T-helper 1 cell treated with Interleukin-12 subunit alpha and Interleukin-12 subunit beta and Interleukin-4 antibody, amounts not matched to agents 30 ng/mL and 1 ng/mL, for 36 hours (primary cell): ENCODE data around the gene ALDH7A1. TPM values are rescaled to one million over a fixed set of nuclear protein-coding genes. Genes with fewer than 3 reads are reported as not detected.

ENCODE experiments used
- intact Hi-C: fragments of 100-400 bp; cut with micrococcal nuclease; formaldehyde crosslinking; loops from one replicate; pipeline ENCODE4 v1.15.1; 2024
- total RNA-seq: library from RNA; stranded (reverse); gene quantifications from 2 replicates; pipeline ENCODE4 v1.2.3, GENCODE V29; 2022

The ALDH7A1 gene
- total RNA-seq, 1 donor from 2014 or later, result 0.66 TPM

- intact Hi-C loops, result no loop called here
Measured at GRCh38 chr5:126511961-126512360, 83.1 kb downstream of the ALDH7A1 start.

- intact Hi-C loops, result no loop called here
Measured at GRCh38 chr5:126509339-126509738, 85.7 kb downstream of the ALDH7A1 start.

GRCh38 chr5:126508962-126509279 lies 86.1 kb downstream of the ALDH7A1 start:
- intact Hi-C loops, result no loop called here

GRCh38 chr5:126508251-126508961 lies 86.6 kb downstream of the ALDH7A1 start:
- intact Hi-C loops, result no loop called here

GRCh38 chr5:126506079-126506478 lies 88.9 kb downstream of the ALDH7A1 start:
- intact Hi-C loops, result no loop called here

GRCh38 chr5:126503602-126504104 lies 91.4 kb downstream of the ALDH7A1 start:
- intact Hi-C loops, result no loop called here

- intact Hi-C loops, result no loop called here
Measured at GRCh38 chr5:126501448-126501847, 93.6 kb downstream of the ALDH7A1 start.

- intact Hi-C loops, result loop anchor here (1.0 to 5.0 kb wide), 5 partner anchors 39 to 161 kb away; partner anchors contain the start of gene GRAMD2B
Measured at GRCh38 chr5:126499853-126500342, 95.1 kb downstream of the ALDH7A1 start.

GRCh38 chr5:126499278-126499677 lies 95.7 kb downstream of the ALDH7A1 start:
- intact Hi-C loops, result loop anchor here (5.0 kb wide), 1 partner anchor 47 kb away; no protein-coding TSS in a partner anchor

- intact Hi-C loops, result loop anchor here (5.0 kb wide), 1 partner anchor 45 kb away; no protein-coding TSS in a partner anchor
Measured at GRCh38 chr5:126497506-126497905, 97.5 kb downstream of the ALDH7A1 start.

- intact Hi-C loops, result no loop called here
Measured at GRCh38 chr5:126494393-126494792, 100.6 kb downstream of the ALDH7A1 start.

- intact Hi-C loops, result no loop called here
Measured at GRCh38 chr5:126492939-126493338, 102.1 kb downstream of the ALDH7A1 start.

GRCh38 chr5:126490167-126490940 lies 104.7 kb downstream of the ALDH7A1 start:
- intact Hi-C loops, result no loop called here

- intact Hi-C loops, result no loop called here
Measured at GRCh38 chr5:126488443-126489065, 106.5 kb downstream of the ALDH7A1 start.

- intact Hi-C loops, result no loop called here
Measured at GRCh38 chr5:126487596-126487995, 107.4 kb downstream of the ALDH7A1 start.

GRCh38 chr5:126486332-126486731 lies 108.7 kb downstream of the ALDH7A1 start:
- intact Hi-C loops, result no loop called here

GRCh38 chr5:126484253-126484652 lies 110.8 kb downstream of the ALDH7A1 start:
- intact Hi-C loops, result no loop called here

GRCh38 chr5:126483156-126483555 lies 111.9 kb downstream of the ALDH7A1 start:
- intact Hi-C loops, result no loop called here

- intact Hi-C loops, result no loop called here
Measured at GRCh38 chr5:126482591-126482990, 112.4 kb downstream of the ALDH7A1 start.

GRCh38 chr5:126481243-126481642 lies 113.8 kb downstream of the ALDH7A1 start:
- intact Hi-C loops, result no loop called here
